SK-N-SH (cell line): ENCODE results near the gene WIPF3. TPM values are rescaled to one million over a fixed set of nuclear protein-coding genes. Genes with fewer than 3 reads are reported as not detected.

Source experiments
- CTCF ChIA-PET: fragments of 300-600, 350-600 bp; formaldehyde crosslinking; extraction: SDS; loops from one replicate; lab custom pipeline; 2021; lab: Yijun Ruan, JAX
- POLR2A ChIA-PET: fragments of 350-600 bp; sonication (Branson Sonifier 250); formaldehyde crosslinking; extraction: SDS; loops from one replicate; lab custom pipeline; 2020; ENCODE audit warnings: antibody characterized with exemption, inconsistent platforms; lab: Yijun Ruan, JAX
- DNase-seq: peaks from one replicate; pipeline ENCODE4 v3.0.0; 2012
- H2AFZ ChIP-seq: fragments of 200-600 bp; sonication (generic); 2 replicates; pipeline ENCODE4 v1.8.1; 2016; ENCODE audit warnings: antibody characterized with exemption, mild to moderate bottlenecking, low read depth
- H3F3A ChIP-seq: fragments of 200-600 bp; sonication (generic); replicated peaks from 2 replicates; pipeline ENCODE3; 2016; ENCODE audit warnings: antibody characterized with exemption, mild to moderate bottlenecking; ENCODE audit not compliant: insufficient read depth
- H3K27ac ChIP-seq, 2 experiments: fragments of 200-500 bp in 1 of 2; fragments of 200-600 bp in 1 of 2; sonication (Bioruptor generic) in 1 of 2; sonication (generic), shearing (Covaris generic) in 1 of 2; 2 replicates each; pipeline versions ENCODE4 v1.5.1 to v1.6.1; 2014 to 2016; ENCODE audit warnings: low read depth in 2 of 2, inconsistent platforms in 1 of 2, low read length in 1 of 2, mild to moderate bottlenecking in 1 of 2, mixed read lengths in 1 of 2
- H3K27me3 ChIP-seq: fragments of 200-600 bp; sonication (generic), shearing (Covaris generic); 2 replicates; pipeline ENCODE4 v1.6.1; 2016; ENCODE audit warnings: mixed run types; ENCODE audit not compliant: insufficient read depth
- H3K36me3 ChIP-seq, 2 experiments: fragments of 200-500 bp in 1 of 2; fragments of 200-600 bp in 1 of 2; sonication (Bioruptor generic) in 1 of 2; sonication (generic) in 1 of 2; replicated peaks in 1 of 2; 2 replicates each; pipeline versions ENCODE3 to v1.5.1; 2014 to 2016; ENCODE audit warnings: low read length in 1 of 2, mild to moderate bottlenecking in 1 of 2; ENCODE audit not compliant: insufficient read depth in 2 of 2, control insufficient read depth in 1 of 2
- H3K4me1 ChIP-seq, 2 experiments: fragments of 200-500 bp in 1 of 2; fragments of 200-600 bp in 1 of 2; sonication (Bioruptor generic) in 1 of 2; sonication (generic), shearing (Covaris generic) in 1 of 2; 2 replicates each; pipeline versions ENCODE4 v1.5.1 to v1.6.1; 2014 to 2016; ENCODE audit warnings: low read depth in 1 of 2, low read length in 1 of 2, mixed run types in 1 of 2; ENCODE audit not compliant: insufficient read depth in 2 of 2, control insufficient read depth in 1 of 2
- H3K4me2 ChIP-seq: fragments of 200-600 bp; sonication (generic), shearing (Covaris generic); 2 replicates; pipeline ENCODE4 v1.6.1; 2017; ENCODE audit warnings: mixed run types
- H3K4me3 ChIP-seq, 2 experiments: fragments of 200-500 bp in 1 of 2; fragments of 200-600 bp in 1 of 2; sonication (Bioruptor generic) in 1 of 2; sonication (generic), shearing (Covaris generic) in 1 of 2; 2 replicates each; pipeline versions ENCODE4 v1.5.1 to v1.8.1; 2014 to 2016; ENCODE audit warnings: low read depth in 2 of 2, inconsistent platforms in 1 of 2, low read length in 1 of 2, mild to moderate bottlenecking in 1 of 2, mixed read lengths in 1 of 2, moderate library complexity in 1 of 2
- H3K79me2 ChIP-seq: fragments of 200-600 bp; sonication (generic); 2 replicates; pipeline ENCODE4 v1.8.1; 2017; ENCODE audit warnings: mild to moderate bottlenecking; ENCODE audit not compliant: insufficient read depth
- H3K9ac ChIP-seq: fragments of 200-600 bp; sonication (generic); 2 replicates; pipeline ENCODE4 v1.6.1; 2017; ENCODE audit warnings: mixed run types
- H3K9me2 ChIP-seq: fragments of 200-600 bp; sonication (generic); 2 replicates; pipeline ENCODE4 v1.6.1; 2017; ENCODE audit warnings: mixed run types
- H3K9me3 ChIP-seq: fragments of 200-600 bp; sonication (generic); 2 replicates; pipeline ENCODE4 v1.6.1; 2017; ENCODE audit warnings: mixed run types, mild to moderate bottlenecking, moderate library complexity
- H4K20me1 ChIP-seq: fragments of 200-600 bp; sonication (generic); 2 replicates; pipeline ENCODE4 v1.6.1; 2017; ENCODE audit warnings: mild to moderate bottlenecking, mixed run types; ENCODE audit not compliant: insufficient read depth
- CTCF ChIP-seq: fragments of 200-600 bp; sonication (generic); IDR thresholded peaks from 2 replicates; pipeline ENCODE4 v1.6.1; 2017; ENCODE audit warnings: antibody characterized with exemption, mild to moderate bottlenecking, moderate library complexity
- ELF1 ChIP-seq: IDR thresholded peaks from 2 replicates; pipeline ENCODE4 v1.4.0; 2012
- FOXJ3 ChIP-seq: sonication (generic); formaldehyde crosslinking; IDR thresholded peaks from 2 replicates; pipeline ENCODE4 v1.5.1; 2020; ENCODE audit warnings: mild to moderate bottlenecking, missing genetic modification reagents
- FOXM1 ChIP-seq: IDR thresholded peaks from 2 replicates; pipeline ENCODE4 v1.4.0; 2012; ENCODE audit warnings: low read depth, mild to moderate bottlenecking
- GABPA ChIP-seq: IDR thresholded peaks from 2 replicates; pipeline ENCODE4 v1.4.0; 2012; ENCODE audit warnings: low read depth, mild to moderate bottlenecking
- GATA2 ChIP-seq: sonication (generic); formaldehyde crosslinking; IDR thresholded peaks from 2 replicates; pipeline ENCODE4 v1.5.0; 2020; ENCODE audit warnings: mild to moderate bottlenecking, missing genetic modification reagents
- IRF3 ChIP-seq: fragments of 150-350 bp; IDR thresholded peaks from 2 replicates; pipeline ENCODE4 v1.6.1; 2016; ENCODE audit warnings: mild to moderate bottlenecking, low read depth, low read length
- JUND ChIP-seq: IDR thresholded peaks from 2 replicates; pipeline ENCODE4 v1.4.0; 2012
- MAX ChIP-seq: IDR thresholded peaks from 2 replicates; pipeline ENCODE4 v1.4.0; 2012; ENCODE audit warnings: low read depth
- POLR2AphosphoS5 ChIP-seq: IDR thresholded peaks from 2 replicates; pipeline ENCODE4 v1.6.1; 2012; ENCODE audit warnings: low read depth, low read length
- RAD21 ChIP-seq: IDR thresholded peaks from 2 replicates; pipeline ENCODE4 v1.6.1; 2012; ENCODE audit warnings: mild to moderate bottlenecking, low read length
- RCOR1 ChIP-seq: fragments of 150-350 bp; IDR thresholded peaks from 2 replicates; pipeline ENCODE4 v1.6.1; 2017; ENCODE audit warnings: antibody characterized with exemption, low read length
- REST ChIP-seq: IDR thresholded peaks from 2 replicates; pipeline ENCODE4 v1.6.1; 2012; ENCODE audit warnings: mild to moderate bottlenecking, low read depth, low read length, moderate library complexity
- SMC3 ChIP-seq: IDR thresholded peaks from 2 replicates; pipeline ENCODE4 v1.6.1; 2012; ENCODE audit warnings: low read depth, low read length, improper control_type of control experiment
- TEAD4 ChIP-seq: IDR thresholded peaks from 2 replicates; pipeline ENCODE4 v1.4.0; 2012; ENCODE audit warnings: mild to moderate bottlenecking, borderline replicate concordance; ENCODE audit not compliant: insufficient read depth
- USF1 ChIP-seq: IDR thresholded peaks from 2 replicates; pipeline ENCODE4 v1.4.0; 2012; ENCODE audit warnings: low read depth, borderline replicate concordance
- USF2 ChIP-seq: fragments of 150-350 bp; IDR thresholded peaks from 2 replicates; pipeline ENCODE4 v1.6.1; 2017; ENCODE audit warnings: antibody characterized with exemption, low read length, low read depth, borderline replicate concordance
- ZBTB33 ChIP-seq: IDR thresholded peaks from 2 replicates; pipeline ENCODE4 v1.4.0; 2012; ENCODE audit warnings: low read depth, borderline replicate concordance
- WGBS: methylation state at CpG from one replicate; pipeline ENCODE4 v1.1.6; 2017; ENCODE audit warnings: low lambda C conversion rate; 5-methylcytosine and 5-hydroxymethylcytosine counted together
- polyA plus RNA-seq, 3 experiments: library from polyadenylated mRNA; depleted of rRNA; stranded (reverse); fragments of >200 nt; gene quantifications; 2 replicates each; pipeline ENCODE4 v1.2.3, GENCODE V29; 2012

The WIPF3 gene
- polyA plus RNA-seq, 1 of the 3 experiments (the other 2 are of a cell fraction): 0.02 TPM

- no peak overlapping the region for H3K9ac ChIP-seq
- CTCF ChIA-PET: interaction anchor here (1.0 to 1.8 kb wide), 3 partner anchors 14 to 119 kb away, joined by 3 to 5 read pairs (median 4); no protein-coding TSS in a partner anchor
- TF ChIP-seq RAD21 (no peak), REST (no peak), TEAD4 (no peak), GATA2 (CRISPR knock-in tag) (no peak), USF1 (no peak), SMC3 (no peak), RCOR1 (no peak), GABPA (no peak), JUND (no peak), ZBTB33 (no peak), USF2 (no peak), ELF1 (no peak), FOXM1 (no peak), POLR2AphosphoS5 (no peak), FOXJ3 (CRISPR knock-in tag) (no peak), CTCF (no peak), IRF3 (no peak), MAX (no peak)
- TF ChIP-seq, all 33 proteins: peak for 0
- H4K20me1 ChIP-seq: no peaks in the 10 kb centered on the region
- no peak overlapping the region for H2AFZ ChIP-seq
- H3K36me3 ChIP-seq: no peaks in the 10 kb centered on the region
- H3F3A ChIP-seq: no peaks in the 10 kb centered on the region
- H3K27ac ChIP-seq: no peak overlapping the region
- H3K9me3 ChIP-seq: no peaks in the 10 kb centered on the region
- H3K27me3 ChIP-seq: peaks cover 28% of the 10 kb centered on the region
- no peaks in the 10 kb centered on the region for H3K9me2 ChIP-seq
- H3K4me2 ChIP-seq: no peak overlapping the region
- DNase-seq: no peak
- peaks cover 0 to 4% of the 10 kb centered on the region in 2 experiments; a peak in 1 of 4 replicates for H3K4me1 ChIP-seq
- POLR2A ChIA-PET: no interaction called here
- 3% methylated on average over 1 of the region's 1 CpG for WGBS
- H3K79me2 ChIP-seq: no peaks in the 10 kb centered on the region
- H3K4me3 ChIP-seq: no peak overlapping the region
These were observed 4.4 kb upstream of the WIPF3 start for GRCh38 chr7:29801929-29802328.
